HUES48 (cell line): Measurements from ENCODE around the gene LHX3.

ENCODE experiments used
- H3K27ac ChIP-seq: one replicate; pipeline ENCODE4 v1.7.0; 2013; ENCODE audit warnings: low read depth, low read length, inconsistent platforms
- H3K27me3 ChIP-seq: 2 replicates; pipeline ENCODE4 v1.6.1; 2013; ENCODE audit warnings: mild to moderate bottlenecking, low read length; ENCODE audit not compliant: control insufficient read depth, insufficient read depth
- H3K36me3 ChIP-seq: 2 replicates; pipeline ENCODE4 v1.6.1; 2013; ENCODE audit warnings: low read length; ENCODE audit not compliant: control insufficient read depth, insufficient read depth
- H3K4me1 ChIP-seq: 2 replicates; pipeline ENCODE4 v1.6.1; 2013; ENCODE audit warnings: mild to moderate bottlenecking, low read length; ENCODE audit not compliant: control insufficient read depth, insufficient read depth
- H3K4me3 ChIP-seq: 2 replicates; pipeline ENCODE4 v1.5.1; 2013; ENCODE audit warnings: mild to moderate bottlenecking, low read depth, low read length
- H3K9ac ChIP-seq: 2 replicates; pipeline ENCODE4 v1.6.1; 2013; ENCODE audit warnings: mild to moderate bottlenecking, low read depth, low read length, moderate library complexity
- H3K9me3 ChIP-seq: 2 replicates; pipeline ENCODE4 v1.6.1; 2013; ENCODE audit warnings: low read length; ENCODE audit not compliant: control insufficient read depth, insufficient read depth

Gene LHX3

DNA sequence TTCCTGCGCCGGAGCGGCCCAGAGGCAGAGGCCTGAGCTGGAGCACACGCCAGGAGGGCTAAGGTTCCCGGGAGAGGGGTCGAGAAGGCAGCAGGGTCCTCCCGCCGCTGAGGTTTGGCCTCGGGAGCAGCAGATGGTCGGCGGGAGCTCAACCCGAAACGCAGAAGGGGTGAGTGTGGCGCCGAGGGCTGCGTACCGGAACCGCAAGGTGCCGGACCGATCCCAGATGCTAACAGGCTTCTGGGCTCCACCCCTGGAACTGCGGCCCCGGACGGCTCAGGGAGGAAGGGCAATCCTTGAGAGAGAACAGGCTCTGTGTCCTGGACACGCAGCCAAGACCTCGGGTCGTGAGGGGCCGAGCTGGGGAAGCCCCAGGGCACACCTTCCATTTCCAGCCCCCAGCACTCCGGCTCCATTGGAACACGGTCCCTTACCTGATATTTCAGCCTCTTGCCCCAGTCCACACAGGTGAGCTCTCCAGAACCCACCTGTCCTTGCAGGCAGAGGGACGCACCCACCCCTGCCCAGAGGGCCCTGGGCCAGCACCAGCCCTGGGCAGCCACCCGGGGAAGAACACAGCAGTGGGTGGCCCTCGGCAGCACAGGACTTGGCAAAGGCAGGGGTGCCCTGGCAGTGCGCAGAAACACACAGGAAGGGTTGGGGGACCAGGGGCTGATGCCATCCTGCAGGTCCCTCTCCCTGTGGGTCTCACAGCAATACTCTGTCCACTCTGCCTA lies 1.4 kb downstream of the LHX3 start:
- Histone ChIP-seq H3K9ac (no peak overlapping the region), H3K36me3 (peaks cover 4% of the 10 kb centered on the region), H3K27ac (no peak overlapping the region), H3K9me3 (no peaks in the 10 kb centered on the region), H3K4me3 (peak overlapping the region; percentile 46), H3K4me1 (peaks cover 7% of the 10 kb centered on the region; the same call in 1 of the 2 replicates), H3K27me3 (peaks cover 73% of the 10 kb centered on the region)

- Histone ChIP-seq H3K4me3 (peak overlapping the region; percentile 46), H3K4me1 (peaks cover 15% of the 10 kb centered on the region; the same call in 1 of the 2 replicates), H3K27me3 (peaks cover 81% of the 10 kb centered on the region), H3K27ac (no peak overlapping the region), H3K36me3 (no peaks in the 10 kb centered on the region), H3K9ac (no peak overlapping the region), H3K9me3 (no peaks in the 10 kb centered on the region)
Observed at GRCh38 chr9:136202454-136203407, 2.2 kb downstream of the LHX3 start.

GRCh38 chr9:136201609-136202453 lies 3.1 kb downstream of the LHX3 start:
- no peak overlapping the region for H3K4me3 ChIP-seq

GRCh38 chr9:136201174-136201573 lies 3.8 kb downstream of the LHX3 start:
- Histone ChIP-seq H3K4me1 (peaks cover 25% of the 10 kb centered on the region), H3K27ac (no peak overlapping the region), H3K27me3 (peaks cover 97% of the 10 kb centered on the region), H3K4me3 (no peak overlapping the region), H3K9ac (no peak overlapping the region), H3K36me3 (no peaks in the 10 kb centered on the region), H3K9me3 (no peaks in the 10 kb centered on the region)

More at GRCh38 chr9:136201609-136202453, 3.1 kb downstream of the LHX3 start:
- Histone ChIP-seq H3K9me3 (no peaks in the 10 kb centered on the region), H3K4me1 (peaks cover 20% of the 10 kb centered on the region; the same call in 1 of the 2 replicates), H3K36me3 (no peaks in the 10 kb centered on the region), H3K27ac (no peak overlapping the region), H3K27me3 (peaks cover 90% of the 10 kb centered on the region), H3K9ac (no peak overlapping the region)

- peaks cover 30% of the 10 kb centered on the region for H3K4me1 ChIP-seq
- no peak overlapping the region for H3K4me3 ChIP-seq
- no peaks in the 10 kb centered on the region for H3K36me3 ChIP-seq
- no peak overlapping the region for H3K9ac ChIP-seq
- H3K27me3 ChIP-seq, result peaks cover 98% of the 10 kb centered on the region
- no peaks in the 10 kb centered on the region for H3K9me3 ChIP-seq
- H3K27ac ChIP-seq, result no peak overlapping the region
Observed at GRCh38 chr9:136200424-136200823, 4.5 kb downstream of the LHX3 start.

GRCh38 chr9:136199391-136200288 lies 5.3 kb downstream of the LHX3 start:
- H3K36me3 ChIP-seq, result no peaks in the 10 kb centered on the region
- no peak overlapping the region for H3K9ac ChIP-seq
- H3K27me3 ChIP-seq, result peaks cover 99% of the 10 kb centered on the region
- peak overlapping the region; percentile 21; the same call in 1 of the 2 replicates for H3K4me3 ChIP-seq
- H3K27ac ChIP-seq, result no peak overlapping the region
- peaks cover 28% of the 10 kb centered on the region for H3K4me1 ChIP-seq
- no peaks in the 10 kb centered on the region for H3K9me3 ChIP-seq

DNA sequence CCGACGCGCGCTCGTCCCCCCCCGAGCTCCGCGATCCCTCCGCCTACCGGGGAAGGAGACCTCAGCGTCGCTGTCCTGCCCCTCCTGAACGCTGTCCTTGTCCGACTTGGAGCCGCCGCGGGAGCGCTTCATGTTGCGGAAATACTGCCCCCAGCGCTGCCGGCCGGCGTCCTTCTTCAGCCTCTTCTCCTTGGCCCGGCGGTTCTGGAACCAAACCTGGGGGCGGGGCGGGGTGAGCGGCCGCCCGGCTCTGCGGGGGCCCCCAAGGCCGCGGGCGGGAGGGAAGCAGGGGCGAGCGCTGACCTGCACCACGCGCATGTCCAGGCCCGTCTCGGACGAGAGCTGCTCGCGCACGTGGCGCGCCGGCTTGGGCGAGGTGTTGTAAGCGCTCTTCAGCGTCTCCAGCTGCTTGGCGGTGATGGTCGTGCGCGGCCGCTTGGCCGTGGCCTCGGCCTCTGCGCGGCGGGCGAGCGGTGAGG lies 6.3 kb downstream of the LHX3 start:
- H3K4me1 ChIP-seq, result peaks cover 28% of the 10 kb centered on the region
- H3K27me3 ChIP-seq, result peaks cover 99% of the 10 kb centered on the region

GRCh38 chr9:136197930-136198604 lies 6.9 kb downstream of the LHX3 start:
- no peaks in the 10 kb centered on the region for H3K9me3 ChIP-seq
- H3K9ac ChIP-seq, result no peak overlapping the region
- peaks cover 99% of the 10 kb centered on the region for H3K27me3 ChIP-seq
- peaks cover 28% of the 10 kb centered on the region for H3K4me1 ChIP-seq
- H3K36me3 ChIP-seq, result no peaks in the 10 kb centered on the region
- no peak overlapping the region for H3K27ac ChIP-seq
- peak overlapping the region; percentile 41; the same call in 1 of the 2 replicates for H3K4me3 ChIP-seq

More for the DNA sequence above, 6.3 kb downstream of the LHX3 start:
- H3K27ac ChIP-seq, result no peak overlapping the region
- H3K9me3 ChIP-seq, result no peaks in the 10 kb centered on the region
- no peak overlapping the region for H3K9ac ChIP-seq
- H3K36me3 ChIP-seq, result no peaks in the 10 kb centered on the region
- peak overlapping the region; percentile 41; the same call in 1 of the 2 replicates for H3K4me3 ChIP-seq

- Histone ChIP-seq H3K27ac (no peak overlapping the region), H3K9me3 (no peaks in the 10 kb centered on the region), H3K4me3 (no peak overlapping the region), H3K27me3 (peaks cover 99% of the 10 kb centered on the region), H3K36me3 (no peaks in the 10 kb centered on the region), H3K9ac (no peak overlapping the region), H3K4me1 (peaks cover 29% of the 10 kb centered on the region)
Observed at GRCh38 chr9:136197084-136197875, 7.6 kb downstream of the LHX3 start.
